Epithelial cell of proximal tubule (primary cell): ENCODE results near the gene GJA10. TPM values are rescaled to one million over a fixed set of nuclear protein-coding genes. Genes with fewer than 3 reads are reported as not detected.

Experiments
- DNase-seq: peaks from one replicate; pipeline ENCODE4 v3.0.0-alpha.2; 2011; ENCODE audit warnings: low read depth
- H3K4me3 ChIP-seq: 2 replicates; pipeline ENCODE4 v1.5.1; 2011; ENCODE audit warnings: low read depth, mild to moderate bottlenecking, low read length
- total RNA-seq: library from RNA; depleted of rRNA; stranded (reverse); fragments of >200 nt; gene quantifications from 2 replicates; pipeline ENCODE4 v1.2.3, GENCODE V29; 2015
- TF ChIP-seq, protein P1 (sequence below): conservative IDR thresholded peaks from 2 replicates; pipeline ENCODE4 v1.5.1; 2012; ENCODE audit warnings: low read depth, mild to moderate bottlenecking, low read length

Gene GJA10
- total RNA-seq, 1 donor from 2014 or later, result not detected

DNA sequence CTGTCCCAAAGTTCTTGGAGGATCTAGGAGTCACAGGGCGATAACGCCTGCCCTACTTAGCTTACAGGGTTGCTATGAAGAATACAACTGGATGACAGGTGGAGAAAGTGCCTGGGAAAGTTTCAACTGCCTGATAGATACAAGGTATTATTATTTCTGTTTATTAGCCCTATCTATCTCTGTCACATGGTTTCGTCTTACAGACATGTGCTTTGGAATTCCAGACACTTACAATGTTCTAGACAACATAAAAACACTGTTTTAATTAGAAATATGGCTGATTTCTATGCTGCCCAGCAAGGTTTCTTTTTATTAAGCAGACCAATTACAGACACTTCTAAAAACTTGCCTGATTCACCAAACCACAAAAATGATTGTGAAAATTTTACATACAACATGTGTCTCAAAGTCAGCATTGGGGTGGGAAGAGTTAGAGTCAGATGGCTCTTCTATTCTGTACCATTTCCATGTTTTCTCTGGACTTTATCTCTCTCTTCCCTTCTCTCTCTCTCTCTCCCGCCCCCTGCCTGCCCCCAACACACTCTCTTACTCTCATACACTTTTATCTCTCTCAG is 50.0 kb downstream of the GJA10 start:
- TF ChIP-seq, protein P1, sequence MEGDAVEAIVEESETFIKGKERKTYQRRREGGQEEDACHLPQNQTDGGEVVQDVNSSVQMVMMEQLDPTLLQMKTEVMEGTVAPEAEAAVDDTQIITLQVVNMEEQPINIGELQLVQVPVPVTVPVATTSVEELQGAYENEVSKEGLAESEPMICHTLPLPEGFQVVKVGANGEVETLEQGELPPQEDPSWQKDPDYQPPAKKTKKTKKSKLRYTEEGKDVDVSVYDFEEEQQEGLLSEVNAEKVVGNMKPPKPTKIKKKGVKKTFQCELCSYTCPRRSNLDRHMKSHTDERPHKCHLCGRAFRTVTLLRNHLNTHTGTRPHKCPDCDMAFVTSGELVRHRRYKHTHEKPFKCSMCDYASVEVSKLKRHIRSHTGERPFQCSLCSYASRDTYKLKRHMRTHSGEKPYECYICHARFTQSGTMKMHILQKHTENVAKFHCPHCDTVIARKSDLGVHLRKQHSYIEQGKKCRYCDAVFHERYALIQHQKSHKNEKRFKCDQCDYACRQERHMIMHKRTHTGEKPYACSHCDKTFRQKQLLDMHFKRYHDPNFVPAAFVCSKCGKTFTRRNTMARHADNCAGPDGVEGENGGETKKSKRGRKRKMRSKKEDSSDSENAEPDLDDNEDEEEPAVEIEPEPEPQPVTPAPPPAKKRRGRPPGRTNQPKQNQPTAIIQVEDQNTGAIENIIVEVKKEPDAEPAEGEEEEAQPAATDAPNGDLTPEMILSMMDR, result no peak
- no peak overlapping the region for H3K4me3 ChIP-seq
- DNase-seq, result no peak

DNA sequence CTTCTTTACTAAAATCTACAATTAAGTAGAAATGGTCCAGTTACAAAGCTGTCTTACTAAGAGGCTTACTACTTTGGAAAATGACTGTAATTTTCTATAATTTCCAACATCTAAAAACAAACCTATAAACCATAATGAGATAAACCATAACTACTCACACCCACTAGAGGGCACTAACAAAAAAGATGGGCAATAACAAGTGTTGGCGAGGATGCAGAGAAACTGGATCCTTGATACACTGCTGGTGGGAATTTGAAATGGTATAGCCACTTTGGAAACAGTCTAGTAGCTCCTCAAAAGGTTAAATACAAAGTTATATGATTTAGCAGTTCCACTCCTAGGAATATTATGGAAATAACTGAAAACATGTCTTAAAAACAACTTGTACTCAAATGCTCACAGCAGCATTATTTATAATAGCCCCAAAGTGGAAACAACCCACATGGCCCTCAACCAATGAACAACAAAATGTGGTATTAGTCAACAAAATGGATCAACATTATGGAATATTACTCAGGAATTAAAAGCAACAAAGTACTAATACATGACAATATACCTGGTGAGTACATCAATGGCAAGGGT is 50.6 kb downstream of the GJA10 start:
- H3K4me3 ChIP-seq, result no peak overlapping the region
- DNase-seq, result no peak
- TF ChIP-seq, protein P1, result peak; percentile 55

Other genes starting within 250 kb of the GJA10 start
- 11.3 and 13.2 TPM in 2 replicates for gene MDN1, start 74.7 kb upstream of the GJA10 start, total RNA-seq
- gene CASP8AP2, start 64.6 kb upstream of the GJA10 start, total RNA-seq, result 8.2 and 12.5 TPM in 2 replicates